Measurements from ENCODE around the gene HOXB5. TPM values are rescaled to one million over a fixed set of nuclear protein-coding genes. Genes with fewer than 3 reads are reported as not detected.

The HOXB5 gene
- total RNA-seq, 1 experiment from 2014 or later, result not detected

DNA sequence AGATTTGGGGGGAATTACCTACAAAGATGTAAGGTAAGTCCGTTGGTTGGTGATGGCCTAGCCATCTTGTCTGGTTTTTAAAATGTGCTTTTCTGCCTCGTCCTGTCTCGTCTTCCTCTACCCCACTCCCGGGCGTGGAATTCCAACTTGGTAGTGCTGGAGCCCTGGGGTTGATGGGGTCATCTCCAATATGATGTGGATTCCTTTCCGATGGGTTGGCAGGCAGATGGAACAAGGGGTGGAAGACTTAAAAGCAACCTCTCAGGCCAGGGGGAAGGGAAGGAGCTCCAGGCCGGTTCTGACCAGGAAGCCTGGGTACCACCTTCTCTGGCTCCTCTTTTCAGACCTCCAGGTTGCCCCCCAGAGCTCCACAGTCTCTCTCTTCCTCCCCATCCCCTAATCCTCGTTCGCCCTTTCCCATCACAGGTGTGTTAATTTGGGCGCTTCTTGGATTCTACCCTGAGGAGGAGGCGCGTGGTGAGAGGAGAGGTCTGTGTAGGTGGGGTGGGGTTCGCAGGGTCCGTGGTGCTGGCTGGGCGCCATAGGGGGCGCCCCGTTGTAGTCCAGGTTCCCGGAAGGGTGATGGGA is 43.6 kb downstream of the HOXB5 start:
- in situ Hi-C loops (cut with HindIII; ENCODE audit: low pct_unique_long_range_greater_than_20kb, low sequenced_read_pairs), result no loop called here
- DNase-seq (ENCODE audit: low read depth), result no peak

GRCh38 chr17:48549281-48549630 is 44.3 kb downstream of the HOXB5 start:
- in situ Hi-C loops (cut with HindIII; ENCODE audit: low pct_unique_long_range_greater_than_20kb, low sequenced_read_pairs), result no loop called here
- DNase-seq (ENCODE audit: low read depth), result no peak

- in situ Hi-C loops (cut with HindIII; ENCODE audit: low pct_unique_long_range_greater_than_20kb, low sequenced_read_pairs), result no loop called here
- DNase-seq (ENCODE audit: low read depth), result no peak
Observed at GRCh38 chr17:48548523-48549280, 44.9 kb downstream of the HOXB5 start.

DNA sequence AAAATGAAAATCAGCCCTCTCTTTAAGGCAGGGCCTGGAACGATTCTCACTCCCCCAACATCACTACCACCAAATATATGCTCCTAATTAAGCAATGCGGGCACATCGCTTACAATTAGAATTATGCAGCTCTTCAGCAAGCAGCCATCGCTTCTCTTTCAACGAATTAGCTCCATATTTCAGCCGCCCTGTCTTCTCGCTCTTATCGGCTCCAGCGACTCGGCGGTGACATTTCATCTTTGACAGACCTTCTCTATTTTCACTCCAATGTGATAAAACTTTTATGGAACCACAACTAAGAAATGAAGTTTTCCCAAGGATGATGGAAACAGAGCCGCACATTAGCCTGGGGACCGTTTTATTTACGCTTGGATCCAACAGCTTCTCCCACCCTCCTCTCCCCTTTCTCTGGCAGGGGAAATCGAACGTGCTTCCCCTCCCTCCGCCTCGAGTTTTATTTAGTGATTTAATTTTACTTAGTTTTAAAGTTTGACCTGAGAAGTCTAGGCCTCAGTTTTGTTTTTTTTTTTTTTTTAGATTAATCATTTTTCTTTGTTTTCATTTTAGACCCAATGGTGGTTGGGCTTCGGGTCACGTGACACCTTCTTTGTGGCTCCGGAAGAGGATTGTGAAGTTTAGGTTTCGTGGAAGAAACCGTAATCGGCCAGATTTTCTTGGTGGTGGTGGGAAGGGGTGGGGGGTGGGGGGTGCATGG is 45.6 kb downstream of the HOXB5 start:
- DNase-seq (ENCODE audit: low read depth), result peak; percentile 59
- in situ Hi-C loops (cut with HindIII; ENCODE audit: low pct_unique_long_range_greater_than_20kb, low sequenced_read_pairs), result no loop called here

DNA sequence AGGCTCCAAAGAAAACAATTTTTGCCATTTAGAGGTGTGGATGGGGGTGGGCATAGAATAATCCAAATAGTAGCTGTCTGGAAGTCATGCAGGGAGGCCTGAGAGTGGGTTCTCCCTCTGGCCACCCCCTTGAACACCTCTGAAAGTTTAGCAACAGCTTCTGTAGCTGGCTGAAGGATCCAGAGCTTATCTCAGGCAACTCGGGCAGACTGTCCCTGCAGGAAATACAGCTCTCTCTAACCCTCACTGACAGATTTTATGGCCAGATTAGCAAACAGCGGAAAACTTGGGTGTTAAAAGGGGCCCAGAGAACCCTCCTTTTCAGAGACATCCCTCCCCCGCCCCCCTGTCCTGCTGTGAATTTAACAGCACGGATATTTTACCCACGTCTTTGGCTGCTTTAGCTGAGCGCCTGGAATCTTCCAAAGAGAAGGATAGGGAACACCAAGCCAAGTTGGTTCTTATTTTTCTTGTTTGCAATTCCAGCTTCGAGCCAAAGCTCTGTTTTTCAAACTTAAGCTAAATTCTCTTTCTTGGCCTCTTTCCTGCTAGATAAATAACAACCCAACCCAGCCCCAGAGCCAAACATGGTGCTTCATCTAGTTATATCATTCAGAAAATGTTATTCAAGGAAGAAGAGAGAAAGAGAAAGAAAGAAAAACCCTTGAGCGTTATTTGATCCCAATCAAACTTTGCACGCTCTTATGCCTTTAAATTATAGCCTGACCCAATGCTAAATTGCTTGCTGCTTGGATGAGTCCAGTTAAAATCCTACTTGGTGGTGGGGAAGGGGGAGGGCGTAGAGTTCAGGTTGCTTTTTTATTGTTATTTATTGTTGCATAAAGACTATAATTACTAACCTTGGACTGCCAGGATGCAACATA is 46.4 kb downstream of the HOXB5 start:
- in situ Hi-C loops (cut with HindIII; ENCODE audit: low pct_unique_long_range_greater_than_20kb, low sequenced_read_pairs), result no loop called here
- DNase-seq (ENCODE audit: low read depth), result peak; percentile 33

- in situ Hi-C loops (cut with HindIII; ENCODE audit: low pct_unique_long_range_greater_than_20kb, low sequenced_read_pairs), result no loop called here
- peak; percentile 35 for DNase-seq (ENCODE audit: low read depth)
Observed at GRCh38 chr17:48546137-48546923, 47.2 kb downstream of the HOXB5 start.

GRCh38 chr17:48545539-48545938 is 48.0 kb downstream of the HOXB5 start:
- peak; percentile 14 for DNase-seq (ENCODE audit: low read depth)
- in situ Hi-C loops (cut with HindIII; ENCODE audit: low pct_unique_long_range_greater_than_20kb, low sequenced_read_pairs), result no loop called here

GRCh38 chr17:48545022-48545375 is 48.6 kb downstream of the HOXB5 start, which contains the start of gene HOXB2:
Gene HOXB2, minus strand, starts transcription at chr17:48545109. Its CDS starts 198 bp downstream, at chr17:48544911.
- peak; percentile 70 for DNase-seq (ENCODE audit: low read depth)
- in situ Hi-C loops (cut with HindIII; ENCODE audit: low pct_unique_long_range_greater_than_20kb, low sequenced_read_pairs), result no loop called here

DNA sequence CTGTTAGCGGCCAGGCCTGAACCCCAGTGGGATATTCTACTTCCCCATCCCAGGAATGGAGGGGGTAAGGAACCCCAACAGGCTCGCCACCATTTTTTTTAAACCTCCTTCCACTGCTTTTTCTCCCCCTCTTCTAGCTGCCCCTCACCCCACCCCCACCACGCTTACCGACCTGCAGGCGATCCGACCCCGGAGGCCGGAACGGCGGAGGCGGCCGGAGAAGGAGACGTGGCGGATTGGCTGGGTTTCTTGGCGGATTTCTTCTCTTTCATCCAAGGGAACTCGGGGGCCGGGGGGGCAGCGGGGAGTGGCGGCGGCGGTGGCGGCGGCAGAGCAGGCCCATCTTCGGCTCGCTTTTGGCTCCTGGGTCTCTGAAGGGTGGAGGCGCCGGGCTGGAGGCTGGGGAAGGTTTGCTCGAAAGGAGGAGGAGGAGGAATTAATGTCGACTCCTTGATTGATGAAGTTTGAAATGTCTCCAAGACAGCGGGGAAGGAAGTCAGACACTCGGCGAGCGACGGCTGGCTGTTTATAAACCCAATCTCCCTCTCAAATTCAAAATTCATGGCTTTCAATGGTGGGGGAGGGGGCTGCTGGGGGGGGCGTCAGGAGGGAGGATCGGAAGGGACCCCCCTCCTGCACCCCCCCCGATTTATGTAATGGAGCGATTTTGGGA is 49.1 kb downstream of the HOXB5 start:
- in situ Hi-C loops (cut with HindIII; ENCODE audit: low pct_unique_long_range_greater_than_20kb, low sequenced_read_pairs), result no loop called here
- peak; percentile 71 for DNase-seq (ENCODE audit: low read depth)

GRCh38 chr17:48543854-48544348 is 49.7 kb downstream of the HOXB5 start:
- in situ Hi-C loops (cut with HindIII; ENCODE audit: low pct_unique_long_range_greater_than_20kb, low sequenced_read_pairs), result no loop called here
- peak; percentile 60 for DNase-seq (ENCODE audit: low read depth)

DNA sequence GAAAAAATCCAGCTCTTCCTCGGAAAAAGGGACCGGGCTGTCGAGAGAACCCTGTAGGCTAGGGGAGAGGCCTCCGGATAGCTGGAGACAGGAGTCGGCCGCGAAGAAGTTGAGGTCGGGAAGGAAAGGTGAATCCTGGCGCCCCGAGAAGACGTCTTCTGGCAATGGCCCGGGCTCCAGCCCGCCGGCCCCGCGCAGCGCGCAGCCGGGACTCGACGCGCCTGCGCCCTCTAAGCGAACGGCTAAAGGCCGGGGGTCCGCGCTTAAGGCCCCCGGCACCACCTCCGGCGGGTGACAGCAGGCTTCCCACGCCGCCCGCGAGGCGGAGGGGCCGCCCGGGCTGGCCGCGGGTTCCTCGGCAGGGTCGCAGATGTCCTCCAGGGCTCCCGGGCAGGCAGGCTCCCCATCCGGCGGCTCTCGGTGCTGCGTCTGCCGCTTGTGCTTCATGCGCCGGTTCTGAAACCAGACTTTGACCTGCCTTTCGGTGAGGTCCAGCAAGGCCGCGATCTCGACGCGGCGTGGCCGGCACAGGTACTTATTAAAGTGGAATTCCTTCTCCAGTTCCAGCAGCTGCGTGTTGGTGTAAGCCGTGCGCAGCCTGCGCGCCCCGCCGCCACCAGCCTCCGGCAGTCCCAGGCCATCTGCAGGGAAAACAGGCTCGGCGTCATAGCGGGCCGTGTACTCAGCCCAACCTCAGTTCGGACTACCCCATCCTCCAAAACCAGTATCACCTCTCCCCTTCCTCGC is 50.3 kb downstream of the HOXB5 start:
- peak; percentile 73 for DNase-seq (ENCODE audit: low read depth)
- in situ Hi-C loops (cut with HindIII; ENCODE audit: low pct_unique_long_range_greater_than_20kb, low sequenced_read_pairs), result no loop called here

DNA sequence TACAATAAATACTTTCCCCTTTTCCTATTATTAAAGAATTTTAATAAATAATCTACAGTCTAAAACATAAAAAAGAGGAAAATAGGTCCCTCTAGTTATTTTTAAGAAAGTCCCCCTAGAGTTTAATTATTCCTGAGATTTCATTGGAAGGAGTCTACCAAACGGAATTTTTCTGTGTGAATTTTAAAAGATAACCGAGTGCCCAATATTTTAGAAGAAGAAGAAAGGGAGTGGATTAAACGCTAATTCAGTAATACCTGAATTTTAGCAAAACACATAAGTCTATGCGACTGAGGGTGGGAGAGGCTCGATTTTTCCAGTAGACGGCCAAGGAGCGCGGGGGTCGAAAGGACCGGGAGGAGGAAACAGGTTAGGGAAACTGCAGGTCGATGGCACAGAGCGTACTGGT is 50.9 kb downstream of the HOXB5 start:
- in situ Hi-C loops (cut with HindIII; ENCODE audit: low pct_unique_long_range_greater_than_20kb, low sequenced_read_pairs), result no loop called here

GRCh38 chr17:48542114-48542656 is 51.4 kb downstream of the HOXB5 start:
- in situ Hi-C loops (cut with HindIII; ENCODE audit: low pct_unique_long_range_greater_than_20kb, low sequenced_read_pairs), result no loop called here
- no peak for DNase-seq (ENCODE audit: low read depth)

More for the DNA sequence above, 50.9 kb downstream of the HOXB5 start:
- DNase-seq (ENCODE audit: low read depth), result no peak

DNA sequence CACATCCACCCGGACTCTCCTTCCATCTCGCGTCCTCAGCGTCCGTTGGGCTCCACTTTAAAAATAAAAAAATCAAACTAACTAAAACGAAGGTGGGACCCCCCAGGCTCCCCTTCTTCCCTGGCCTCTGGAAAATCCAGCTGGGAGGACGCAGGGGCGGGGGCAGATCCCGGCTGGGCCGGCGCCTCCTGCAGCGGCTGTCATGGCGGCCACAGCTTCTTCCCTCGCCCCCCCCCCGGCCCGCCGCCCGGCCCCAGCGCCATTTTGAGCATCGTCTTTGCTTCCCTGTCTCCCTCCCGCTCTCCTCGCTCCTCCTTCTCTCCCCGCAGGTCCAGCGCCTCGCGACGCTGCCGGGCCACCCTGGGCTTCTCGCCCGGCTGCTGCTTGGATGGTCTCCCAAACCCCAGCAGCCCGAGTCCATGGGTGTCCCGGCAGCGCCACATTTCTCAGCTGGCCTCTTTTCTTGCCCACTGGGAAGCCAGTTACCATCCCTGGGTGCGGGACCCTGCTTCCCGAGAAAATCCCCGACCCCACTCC is 51.9 kb downstream of the HOXB5 start:
- DNase-seq (ENCODE audit: low read depth), result peak; percentile 76
- in situ Hi-C loops (cut with HindIII; ENCODE audit: low pct_unique_long_range_greater_than_20kb, low sequenced_read_pairs), result no loop called here
